Mesodermal cell (in vitro differentiated cells): ENCODE results near the gene SMURF1.

ENCODE experiments used
- H3K27ac ChIP-seq: 2 replicates; pipeline ENCODE4 v1.7.0; 2013; ENCODE audit warnings: mild to moderate bottlenecking, low read depth, low read length, moderate library complexity; ENCODE audit not compliant: severe bottlenecking
- H3K36me3 ChIP-seq: 2 replicates; pipeline ENCODE4 v1.7.1; 2013; ENCODE audit warnings: mild to moderate bottlenecking, low read length, moderate library complexity; ENCODE audit not compliant: control insufficient read depth, insufficient read depth
- H3K4me1 ChIP-seq: one replicate; pipeline ENCODE4 v1.7.1; 2013; ENCODE audit warnings: mild to moderate bottlenecking, low read length; ENCODE audit not compliant: insufficient read depth, control insufficient read depth, poor library complexity, severe bottlenecking
- H3K4me3 ChIP-seq: 2 replicates; pipeline ENCODE4 v1.7.0; 2013; ENCODE audit warnings: low read length, control low read depth, mild to moderate bottlenecking; ENCODE audit not compliant: insufficient read depth, poor library complexity, severe bottlenecking; ENCODE audit errors: extremely low read depth
- H3K9me3 ChIP-seq: 2 replicates; pipeline ENCODE4 v1.7.1; 2013; ENCODE audit warnings: mild to moderate bottlenecking, low read length, moderate library complexity; ENCODE audit not compliant: control insufficient read depth
- WGBS, 2 experiments: methylation state at CpG; one replicate each; pipeline ENCODE4 v1.1.5; 2013; ENCODE audit warnings: missing lambda C conversion rate in 2 of 2; ENCODE audit not compliant: insufficient coverage in 2 of 2; 5-methylcytosine and 5-hydroxymethylcytosine counted together

Gene SMURF1

DNA sequence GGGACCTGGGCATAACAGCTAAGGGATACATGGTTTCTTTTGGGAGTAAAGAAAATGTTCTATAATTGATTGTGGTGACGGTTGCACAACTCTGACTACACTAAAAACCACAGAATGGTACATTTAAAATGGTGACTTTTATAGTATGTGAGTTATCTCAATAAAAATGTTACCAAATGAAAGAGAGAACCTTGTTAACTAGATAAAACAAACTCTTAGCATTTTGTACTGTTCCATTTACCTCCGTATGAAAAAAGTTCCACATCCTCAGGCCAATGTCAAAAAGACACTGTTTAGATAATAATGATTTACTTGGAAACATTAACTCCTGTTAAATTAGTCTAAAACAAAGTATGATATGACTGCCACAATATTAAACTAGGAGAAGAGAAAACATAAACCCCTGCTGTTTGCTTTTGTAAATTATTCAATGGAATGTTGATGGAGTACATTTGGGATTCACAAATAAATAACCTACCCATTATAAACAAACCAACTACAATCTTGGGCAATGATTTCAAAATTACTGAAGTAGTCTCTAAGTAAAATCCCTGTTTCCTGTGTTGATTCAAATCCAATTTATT is 60.7 kb downstream of the SMURF1 start:
- whole genome bisulfite sequencing, 2 experiments, result no CpG with 5 or more reads among the region's 2 CpGs
- H3K36me3 ChIP-seq, result peaks cover 23% of the 10 kb centered on the region
- H3K4me3 ChIP-seq, result no peak overlapping the region
- no peak overlapping the region for H3K27ac ChIP-seq
- H3K4me1 ChIP-seq, result no peaks in the 10 kb centered on the region
- H3K9me3 ChIP-seq, result peaks cover 8% of the 10 kb centered on the region

DNA sequence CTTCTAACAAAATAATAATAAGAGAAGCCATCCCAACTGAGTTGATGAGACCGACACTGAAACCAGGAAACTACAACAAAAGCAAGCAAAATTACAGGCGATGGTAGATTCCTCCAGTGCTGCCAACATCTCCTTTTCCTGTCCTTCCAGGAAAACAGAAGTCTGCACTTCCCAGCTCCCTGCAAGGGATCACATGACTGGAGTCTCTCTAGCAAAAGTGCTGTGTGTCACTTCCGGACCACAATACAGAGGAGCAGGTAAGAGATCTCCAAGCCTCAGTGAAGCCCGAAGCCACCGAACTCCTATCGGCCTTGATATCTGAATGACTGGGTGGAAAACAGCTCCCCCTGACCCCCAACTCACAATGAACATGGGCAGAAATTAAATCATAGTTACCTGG is 63.2 kb downstream of the SMURF1 start:
- WGBS, 2 experiments, result 97 to 100% methylated on average over 1 to 6 of the region's 6 CpGs
- no peak overlapping the region for H3K27ac ChIP-seq
- H3K4me3 ChIP-seq, result no peak overlapping the region
- H3K9me3 ChIP-seq, result no peaks in the 10 kb centered on the region
- no peaks in the 10 kb centered on the region for H3K4me1 ChIP-seq
- H3K36me3 ChIP-seq, result peaks cover 21% of the 10 kb centered on the region

DNA sequence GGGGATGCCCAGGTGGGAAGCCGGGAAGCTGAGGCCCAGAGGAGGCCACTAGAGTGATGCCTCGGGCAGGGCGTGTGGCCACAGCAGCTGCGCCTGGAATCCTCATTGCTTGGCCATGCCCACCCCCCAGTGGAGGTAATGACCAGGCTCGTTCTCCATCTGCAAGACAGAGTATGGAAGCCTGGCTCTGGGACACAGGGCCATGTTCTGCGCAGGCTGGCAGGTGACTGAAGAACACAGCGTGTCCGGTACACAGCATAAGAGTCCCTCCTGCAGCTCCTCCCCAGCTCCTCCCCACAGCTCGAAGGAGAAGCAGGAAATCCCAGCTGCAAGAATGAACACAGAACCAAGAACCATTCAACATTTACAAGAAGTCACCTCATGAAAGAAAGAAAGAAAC is 64.8 kb downstream of the SMURF1 start:
- Histone ChIP-seq H3K27ac (no peak overlapping the region), H3K4me3 (no peak overlapping the region), H3K36me3 (peaks cover 17% of the 10 kb centered on the region), H3K4me1 (no peaks in the 10 kb centered on the region), H3K9me3 (no peaks in the 10 kb centered on the region)
- 87% methylated on average over 8 to 9 of the region's 9 CpGs for WGBS, 2 experiments

DNA sequence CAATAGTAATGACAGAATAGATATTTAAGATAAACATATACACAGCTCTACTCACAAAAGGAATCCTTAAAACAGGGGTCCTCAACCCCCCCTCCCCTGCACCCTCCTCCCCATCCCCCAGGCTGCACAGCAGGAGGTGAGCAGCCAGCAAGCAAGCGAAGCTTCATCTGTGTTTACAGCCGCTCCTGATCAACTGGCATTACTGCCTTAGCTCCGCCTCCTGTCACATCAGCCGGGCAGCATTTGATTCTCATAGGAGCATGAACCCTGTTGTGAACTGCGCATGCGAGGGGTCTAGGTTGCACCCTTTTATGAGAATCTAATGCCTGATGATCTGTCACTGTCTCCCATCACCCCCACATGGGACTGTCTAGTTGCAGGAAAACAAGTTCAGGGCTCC is 65.5 kb downstream of the SMURF1 start:
- H3K9me3 ChIP-seq, result no peaks in the 10 kb centered on the region
- H3K4me1 ChIP-seq, result no peaks in the 10 kb centered on the region
- peaks cover 12% of the 10 kb centered on the region for H3K36me3 ChIP-seq
- H3K27ac ChIP-seq, result no peak overlapping the region
- 82 to 93% methylated on average over 5 to 6 of the region's 6 CpGs for WGBS, 2 experiments
- no peak overlapping the region for H3K4me3 ChIP-seq

DNA sequence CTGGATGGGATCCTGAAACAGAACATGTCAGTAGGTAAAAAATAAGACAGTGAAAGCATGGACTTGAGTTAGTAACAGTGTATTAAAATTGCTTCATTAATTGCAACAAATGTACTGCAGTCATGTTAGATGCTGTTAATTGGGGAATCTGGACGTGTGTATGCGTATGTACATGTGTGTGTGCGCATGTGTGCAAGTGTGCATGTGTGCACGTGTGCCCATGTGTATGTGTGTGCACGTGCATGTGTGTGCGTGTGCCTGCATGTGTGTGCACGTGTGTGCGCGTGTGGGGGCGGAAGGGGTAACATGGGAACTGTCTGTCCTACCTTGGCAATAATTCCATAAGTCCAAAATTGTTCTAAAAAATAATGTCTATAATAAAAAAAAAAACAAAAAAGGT is 67.3 kb downstream of the SMURF1 start:
- H3K27ac ChIP-seq, result no peak overlapping the region
- H3K9me3 ChIP-seq, result no peaks in the 10 kb centered on the region
- WGBS, 2 experiments, result 92% methylated on average over 2 to 6 of the region's 10 CpGs
- H3K4me3 ChIP-seq, result no peak overlapping the region
- peaks cover 9% of the 10 kb centered on the region for H3K4me1 ChIP-seq
- H3K36me3 ChIP-seq, result peaks cover 12% of the 10 kb centered on the region

DNA sequence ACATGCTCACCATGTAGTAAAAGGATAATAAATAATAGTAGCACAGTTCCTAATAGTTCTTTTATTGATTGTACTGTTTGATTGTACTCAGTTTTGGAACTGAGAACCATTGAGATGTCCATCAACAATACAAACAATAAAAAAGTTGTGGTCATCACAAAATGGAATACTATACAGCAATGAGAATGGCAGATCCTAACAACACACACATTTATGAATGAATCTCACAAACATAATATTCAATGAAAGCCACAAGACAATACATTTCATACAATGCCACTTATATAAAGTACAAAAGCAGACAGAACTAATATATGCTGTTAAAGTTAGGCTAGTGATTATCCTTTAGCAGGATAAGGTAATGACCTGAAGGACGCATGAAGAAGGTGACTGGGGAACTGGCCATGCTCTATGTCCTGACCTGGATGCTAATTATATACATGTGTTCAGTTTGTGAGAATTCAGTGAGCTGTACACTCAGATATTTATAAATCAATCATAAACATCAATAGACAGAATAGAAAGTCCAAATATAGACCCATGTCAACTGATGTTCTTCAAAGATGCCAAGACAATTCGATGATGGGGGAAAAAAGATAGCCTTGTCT is 70.0 kb downstream of the SMURF1 start:
- 100% methylated on average over 1 of the region's 2 CpGs; no CpG with 5 or more reads in 1 of the 2 experiments for WGBS, 2 experiments
- peaks cover 9% of the 10 kb centered on the region for H3K4me1 ChIP-seq

DNA sequence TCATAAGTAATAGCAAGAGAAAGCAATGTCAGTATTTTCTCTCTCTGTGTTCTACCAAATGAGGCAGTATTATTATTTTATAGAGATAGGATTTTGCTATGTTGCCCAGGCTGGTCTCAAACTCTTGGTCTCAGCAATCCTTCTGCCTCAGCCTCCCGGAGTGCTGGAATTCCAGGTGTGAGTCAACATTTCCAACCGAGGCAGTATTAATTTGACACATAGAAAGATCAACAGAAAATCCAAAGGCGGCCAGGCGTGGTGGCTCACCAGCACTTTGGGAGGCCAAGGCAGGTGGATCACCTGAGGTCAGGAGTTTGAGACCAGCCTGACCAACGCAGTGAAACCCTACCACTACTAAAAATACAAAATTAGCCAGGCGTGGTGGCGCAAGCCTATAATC is 71.8 kb downstream of the SMURF1 start:
- no peaks in the 10 kb centered on the region for H3K9me3 ChIP-seq
- WGBS, 2 experiments, result 93 to 95% methylated on average over 6 to 7 of the region's 7 CpGs
- no peak overlapping the region for H3K27ac ChIP-seq

More for the DNA sequence above, 70.0 kb downstream of the SMURF1 start:
- H3K4me3 ChIP-seq, result no peak overlapping the region
- H3K9me3 ChIP-seq, result no peaks in the 10 kb centered on the region
- H3K36me3 ChIP-seq, result peaks cover 12% of the 10 kb centered on the region
- H3K27ac ChIP-seq, result no peak overlapping the region

DNA sequence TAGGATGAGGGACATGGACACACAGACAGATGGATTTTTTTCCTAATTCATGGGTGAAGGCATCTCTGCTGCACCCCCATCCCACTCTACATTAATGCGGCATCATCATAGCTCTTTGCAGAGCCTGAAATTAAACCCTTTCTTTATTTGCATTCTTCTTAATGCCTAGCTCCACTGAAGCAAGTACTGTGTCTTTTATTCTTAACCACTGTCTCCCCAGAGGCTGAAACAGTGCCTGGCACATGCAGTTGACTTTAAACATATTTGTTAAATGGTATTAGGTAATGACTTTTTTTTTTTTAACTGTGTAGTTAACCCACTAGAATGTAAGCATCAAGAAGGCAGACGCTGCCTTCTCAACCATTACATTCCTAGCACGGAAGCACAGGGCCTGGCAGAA is 73.5 kb downstream of the SMURF1 start:
- WGBS, 2 experiments, result 100% methylated on average over 1 of the region's 3 CpGs
- no peak overlapping the region for H3K4me3 ChIP-seq
- H3K9me3 ChIP-seq, result no peaks in the 10 kb centered on the region
- H3K4me1 ChIP-seq, result peaks cover 9% of the 10 kb centered on the region
- peaks cover 3% of the 10 kb centered on the region for H3K36me3 ChIP-seq
- no peak overlapping the region for H3K27ac ChIP-seq

More for the DNA sequence above, 71.8 kb downstream of the SMURF1 start:
- peaks cover 9% of the 10 kb centered on the region for H3K4me1 ChIP-seq
- peaks cover 12% of the 10 kb centered on the region for H3K36me3 ChIP-seq
- no peak overlapping the region for H3K4me3 ChIP-seq

DNA sequence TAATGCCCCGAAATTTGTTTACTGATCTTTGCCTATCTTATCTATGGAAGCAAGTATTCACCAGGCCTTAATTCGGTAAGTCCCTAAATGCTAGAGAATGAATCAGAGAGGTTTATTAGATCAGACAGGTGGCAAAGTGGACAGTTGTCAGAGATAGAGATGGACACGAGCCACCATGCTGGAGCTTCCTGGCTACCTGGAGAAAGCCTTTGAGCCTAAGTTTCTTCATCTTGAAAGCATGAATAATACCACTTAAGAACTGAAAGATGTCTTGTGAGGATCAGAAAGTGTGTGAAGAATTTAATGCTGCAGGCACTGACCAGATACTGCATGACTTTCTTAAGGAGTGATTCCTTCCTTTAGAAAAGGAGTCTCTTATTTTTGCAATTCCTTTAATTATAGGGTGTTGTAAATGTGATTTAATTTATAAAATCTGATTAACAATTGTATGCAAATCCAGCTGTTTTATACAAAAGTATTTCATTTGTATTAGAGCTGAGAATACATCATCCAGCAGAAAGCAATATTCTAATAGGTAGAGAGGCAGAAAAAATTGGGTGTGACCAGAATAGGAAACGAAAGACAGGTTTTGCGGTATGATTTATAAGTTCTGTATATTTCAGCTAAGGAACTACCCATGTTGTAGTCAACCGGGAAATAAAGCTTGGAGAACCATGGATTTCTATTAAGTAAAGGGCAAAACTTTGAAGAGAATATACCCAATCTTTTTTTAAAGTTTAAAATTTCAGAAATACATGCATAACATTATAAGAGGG is 82.7 kb downstream of the SMURF1 start:
- WGBS, 2 experiments, result 86 to 94% methylated on average over 3 to 4 of the region's 6 CpGs

DNA sequence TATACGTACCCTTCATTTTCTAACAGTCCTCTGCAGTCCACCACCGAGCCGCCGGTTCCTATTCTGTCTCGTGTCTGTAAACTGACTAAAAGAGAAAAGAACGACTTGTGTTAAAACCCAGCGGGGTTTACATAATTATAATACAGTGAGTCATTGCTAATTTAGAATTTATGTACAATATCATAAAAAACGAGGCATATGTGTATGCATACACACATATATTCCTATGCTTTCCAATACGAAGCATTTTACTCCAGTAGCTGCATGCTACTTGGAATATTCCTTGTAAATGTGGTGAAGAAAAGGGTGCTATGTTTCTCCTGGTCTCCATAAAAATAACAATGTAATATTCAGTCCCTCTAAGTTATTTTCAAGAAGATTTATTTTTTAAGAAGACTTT is 89.1 kb downstream of the SMURF1 start:
- WGBS, 2 experiments, result 100% methylated on average over 1 of the region's 9 CpGs; no CpG with 5 or more reads in 1 of the 2 experiments
- Histone ChIP-seq H3K4me1 (peaks cover 3% of the 10 kb centered on the region), H3K4me3 (no peak overlapping the region), H3K27ac (no peak overlapping the region), H3K9me3 (no peaks in the 10 kb centered on the region), H3K36me3 (peaks cover 77% of the 10 kb centered on the region)

More for the DNA sequence above, 82.7 kb downstream of the SMURF1 start:
- H3K9me3 ChIP-seq, result no peaks in the 10 kb centered on the region
- H3K4me1 ChIP-seq, result no peaks in the 10 kb centered on the region
- H3K27ac ChIP-seq, result no peak overlapping the region
- H3K4me3 ChIP-seq, result no peak overlapping the region
- peaks cover 31% of the 10 kb centered on the region for H3K36me3 ChIP-seq

DNA sequence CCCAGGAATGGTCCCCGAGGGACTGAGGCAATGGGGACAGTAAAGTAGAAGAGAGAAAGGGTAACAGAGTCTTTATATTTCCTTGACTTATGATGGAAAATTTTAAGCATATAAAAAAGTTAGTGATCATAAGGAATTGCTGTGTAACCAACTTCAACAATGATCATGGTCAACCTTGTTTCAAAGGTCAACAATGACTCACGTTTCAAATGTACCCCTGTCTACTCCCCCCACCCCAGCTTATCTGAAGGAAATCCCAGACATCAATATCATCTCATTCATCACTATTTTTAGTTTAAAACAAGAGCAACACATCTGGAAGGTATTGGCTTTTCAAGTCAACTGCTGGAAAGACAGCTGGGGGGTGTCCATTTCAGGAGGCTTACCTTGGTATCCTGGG is 92.9 kb downstream of the SMURF1 start:
- H3K36me3 ChIP-seq, result peaks cover 88% of the 10 kb centered on the region
- no peaks in the 10 kb centered on the region for H3K9me3 ChIP-seq
- WGBS, 2 experiments, result 80 to 100% methylated on average over 1 of the region's 2 CpGs
- no peak overlapping the region for H3K27ac ChIP-seq
- H3K4me3 ChIP-seq, result no peak overlapping the region
- peaks cover 21% of the 10 kb centered on the region for H3K4me1 ChIP-seq
